MM.1S (cell line): Measurements from ENCODE around the gene SMOC2.

Experiments
- DNase-seq: peaks from one replicate; pipeline ENCODE4 v3.0.0-alpha.2; 2015
- H2AFZ ChIP-seq: fragments of 300-600 bp; sonication (generic); 2 replicates; pipeline ENCODE4 v1.6.0; 2016; ENCODE audit warnings: antibody characterized with exemption, low read length
- H3F3A ChIP-seq: fragments of 300-600 bp; sonication (generic); 2 replicates; pipeline ENCODE4 v1.6.1; 2016; ENCODE audit warnings: mild to moderate bottlenecking, antibody characterized with exemption, low read length, moderate library complexity, mixed read lengths; ENCODE audit not compliant: insufficient read depth
- H3K27ac ChIP-seq: fragments of 300-600 bp; sonication (generic); 2 replicates; pipeline ENCODE4 v1.5.1; 2016; ENCODE audit warnings: mild to moderate bottlenecking, low read length
- H3K27me3 ChIP-seq: fragments of 300-600 bp; sonication (generic); replicated peaks from 2 replicates; pipeline ENCODE4 v1.6.0; 2016; ENCODE audit warnings: low read length; ENCODE audit not compliant: insufficient read depth
- H3K36me3 ChIP-seq: fragments of 300-600 bp; sonication (generic); replicated peaks from 2 replicates; pipeline ENCODE4 v1.6.1; 2016; ENCODE audit warnings: mild to moderate bottlenecking, low read length, mixed read lengths; ENCODE audit not compliant: insufficient read depth
- H3K4me1 ChIP-seq: fragments of 300-600 bp; sonication (generic); 2 replicates; pipeline ENCODE4 v1.6.1; 2016; ENCODE audit warnings: low read length, mixed read lengths
- H3K4me2 ChIP-seq: fragments of 300-600 bp; sonication (generic); 2 replicates; pipeline ENCODE4 v1.6.0; 2016; ENCODE audit warnings: low read depth, low read length
- H3K4me3 ChIP-seq: fragments of 300-600 bp; sonication (generic); 2 replicates; pipeline ENCODE4 v1.5.1; 2016; ENCODE audit warnings: low read length, mixed read lengths
- H3K79me2 ChIP-seq: fragments of 300-600 bp; sonication (generic); 2 replicates; pipeline ENCODE4 v1.6.1; 2016; ENCODE audit warnings: mixed run types, low read length, mixed read lengths
- H3K9ac ChIP-seq: fragments of 300-600 bp; sonication (generic); 2 replicates; pipeline ENCODE4 v1.6.1; 2016; ENCODE audit warnings: low read length, mixed read lengths
- H3K9me2 ChIP-seq: fragments of 300-600 bp; sonication (generic); replicated peaks from 2 replicates; pipeline ENCODE4 v1.6.1; 2016; ENCODE audit warnings: mild to moderate bottlenecking, low read length, mixed read lengths; ENCODE audit not compliant: insufficient read depth
- H3K9me3 ChIP-seq: fragments of 300-600 bp; sonication (generic); replicated peaks from 2 replicates; pipeline ENCODE4 v1.6.1; 2016; ENCODE audit warnings: mild to moderate bottlenecking, low read length, mixed read lengths; ENCODE audit not compliant: insufficient read depth
- H4K20me1 ChIP-seq: fragments of 300-600 bp; sonication (generic); 2 replicates; pipeline ENCODE4 v1.6.1; 2016; ENCODE audit warnings: mild to moderate bottlenecking, low read length, moderate library complexity, mixed read lengths; ENCODE audit not compliant: insufficient read depth
- EZH2 ChIP-seq: fragments of 300-600 bp; sonication (generic); optimal IDR thresholded peaks from 2 replicates; pipeline ENCODE3; 2017; ENCODE audit warnings: low read depth, mild to moderate bottlenecking, antibody characterized with exemption, low read length, mixed read lengths
- EZH2phosphoT487 ChIP-seq: fragments of 300-600 bp; sonication (generic); IDR thresholded peaks from 2 replicates; pipeline ENCODE4 v1.6.1; 2018; ENCODE audit warnings: antibody characterized with exemption, low read length
- TF ChIP-seq, protein P1 (sequence below): fragments of 300-600 bp; sonication (generic); IDR thresholded peaks from 2 replicates; pipeline ENCODE4 v1.5.1; 2016; ENCODE audit warnings: antibody characterized with exemption, low read length, mixed read lengths

SMOC2 gene

DNA sequence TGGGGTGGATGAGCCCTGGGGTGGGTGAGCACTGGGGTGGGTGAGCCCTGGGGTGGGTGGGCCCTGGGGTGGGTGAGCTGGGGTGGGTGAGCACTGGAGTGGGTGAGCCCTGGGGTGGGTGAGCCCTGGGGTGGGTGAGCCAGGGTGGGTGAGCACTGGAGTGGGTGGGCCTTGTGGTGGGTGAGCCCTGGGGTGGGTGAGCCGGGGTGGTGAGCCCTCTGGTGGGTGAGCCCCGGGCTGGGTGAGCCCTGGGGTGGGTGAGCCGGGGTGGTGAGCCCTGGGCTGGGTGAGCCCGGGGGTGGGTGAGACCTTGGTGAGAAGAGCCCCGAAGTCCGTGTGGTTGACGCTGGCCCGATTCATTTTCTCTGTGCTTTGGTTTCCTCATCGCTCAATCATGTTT is 18.6 kb downstream of the SMOC2 start:
- Histone ChIP-seq H3K4me2 (no peak overlapping the region), H3K27ac (no peak overlapping the region), H3K27me3 (no peaks in the 10 kb centered on the region), H3K36me3 (no peaks in the 10 kb centered on the region), H2AFZ (no peak overlapping the region), H3K4me3 (no peak overlapping the region), H3F3A (no peaks in the 10 kb centered on the region), H3K79me2 (no peaks in the 10 kb centered on the region), H4K20me1 (no peaks in the 10 kb centered on the region), H3K9ac (no peak overlapping the region), H3K9me2 (no peaks in the 10 kb centered on the region), H3K4me1 (no peaks in the 10 kb centered on the region), H3K9me3 (no peaks in the 10 kb centered on the region)
- TF ChIP-seq EZH2phosphoT487 (no peak), EZH2 (no peak)
- TF ChIP-seq, protein P1, sequence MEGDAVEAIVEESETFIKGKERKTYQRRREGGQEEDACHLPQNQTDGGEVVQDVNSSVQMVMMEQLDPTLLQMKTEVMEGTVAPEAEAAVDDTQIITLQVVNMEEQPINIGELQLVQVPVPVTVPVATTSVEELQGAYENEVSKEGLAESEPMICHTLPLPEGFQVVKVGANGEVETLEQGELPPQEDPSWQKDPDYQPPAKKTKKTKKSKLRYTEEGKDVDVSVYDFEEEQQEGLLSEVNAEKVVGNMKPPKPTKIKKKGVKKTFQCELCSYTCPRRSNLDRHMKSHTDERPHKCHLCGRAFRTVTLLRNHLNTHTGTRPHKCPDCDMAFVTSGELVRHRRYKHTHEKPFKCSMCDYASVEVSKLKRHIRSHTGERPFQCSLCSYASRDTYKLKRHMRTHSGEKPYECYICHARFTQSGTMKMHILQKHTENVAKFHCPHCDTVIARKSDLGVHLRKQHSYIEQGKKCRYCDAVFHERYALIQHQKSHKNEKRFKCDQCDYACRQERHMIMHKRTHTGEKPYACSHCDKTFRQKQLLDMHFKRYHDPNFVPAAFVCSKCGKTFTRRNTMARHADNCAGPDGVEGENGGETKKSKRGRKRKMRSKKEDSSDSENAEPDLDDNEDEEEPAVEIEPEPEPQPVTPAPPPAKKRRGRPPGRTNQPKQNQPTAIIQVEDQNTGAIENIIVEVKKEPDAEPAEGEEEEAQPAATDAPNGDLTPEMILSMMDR: no peak
- no peak for DNase-seq

DNA sequence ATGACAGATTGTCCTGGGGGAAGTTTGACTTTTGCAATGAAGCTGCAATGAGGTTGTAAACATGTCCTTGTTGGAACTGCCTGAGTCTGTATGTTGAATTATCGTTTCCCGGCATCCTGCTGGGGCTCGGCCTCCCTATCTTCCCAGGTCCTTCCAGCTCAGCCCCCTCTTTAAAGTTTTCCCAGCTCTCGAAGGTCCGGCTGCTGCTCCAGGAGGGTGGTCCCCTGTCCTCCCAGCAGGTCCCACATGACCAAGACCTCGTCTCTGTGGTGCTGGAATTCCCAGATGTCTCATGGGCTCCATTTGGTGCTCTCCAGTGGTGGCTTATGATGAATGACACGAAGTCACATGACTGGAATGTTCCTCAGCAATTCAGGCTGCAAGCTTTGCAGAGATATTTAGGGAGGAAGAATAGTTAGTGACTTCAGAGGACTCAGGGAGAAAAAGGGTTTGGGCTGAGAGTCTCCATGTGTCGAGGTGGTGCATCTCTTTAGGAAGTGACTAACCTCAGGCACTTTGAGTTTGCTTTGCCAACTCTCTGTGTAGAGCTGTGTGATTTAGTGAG is 21.4 kb downstream of the SMOC2 start:
- H3K36me3 ChIP-seq: no peaks in the 10 kb centered on the region
- H4K20me1 ChIP-seq: no peaks in the 10 kb centered on the region
- no peak overlapping the region for H3K4me3 ChIP-seq
- no peak overlapping the region for H2AFZ ChIP-seq
- no peaks in the 10 kb centered on the region for H3K9me2 ChIP-seq
- no peaks in the 10 kb centered on the region for H3K4me1 ChIP-seq
- H3K27ac ChIP-seq: no peak overlapping the region
- no peaks in the 10 kb centered on the region for H3F3A ChIP-seq
- no peaks in the 10 kb centered on the region for H3K79me2 ChIP-seq
- TF ChIP-seq EZH2 (no peak), EZH2phosphoT487 (no peak)
- TF ChIP-seq, protein P1: no peak
- no peak overlapping the region for H3K9ac ChIP-seq
- no peak for DNase-seq
- no peaks in the 10 kb centered on the region for H3K27me3 ChIP-seq
- no peaks in the 10 kb centered on the region for H3K9me3 ChIP-seq
- H3K4me2 ChIP-seq: no peak overlapping the region

DNA sequence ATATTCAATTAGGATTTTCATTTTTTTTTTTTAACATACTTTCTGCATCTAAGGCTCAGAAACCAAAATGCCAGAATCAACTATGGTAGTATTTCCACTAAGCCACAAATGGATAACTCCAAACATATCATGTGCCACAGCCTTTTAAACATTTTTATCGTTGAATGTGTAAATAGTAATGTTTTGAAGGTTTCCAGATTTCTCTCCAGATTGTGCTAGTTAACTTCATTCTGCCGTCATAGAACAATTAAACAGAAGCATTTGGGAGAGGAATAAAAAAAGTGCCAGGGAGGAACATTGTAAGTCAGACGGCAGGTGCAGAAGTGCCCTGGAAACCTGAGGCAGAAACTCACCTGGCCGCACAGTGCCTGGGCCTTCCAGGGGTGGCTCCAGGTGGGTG is 23.6 kb downstream of the SMOC2 start:
- no peak overlapping the region for H2AFZ ChIP-seq
- no peak overlapping the region for H3K4me3 ChIP-seq
- no peaks in the 10 kb centered on the region for H3K27me3 ChIP-seq

More for the DNA sequence above, 23.6 kb downstream of the SMOC2 start:
- DNase-seq: no peak
- H4K20me1 ChIP-seq: no peaks in the 10 kb centered on the region
- H3K27ac ChIP-seq: no peak overlapping the region
- TF ChIP-seq EZH2 (no peak), EZH2phosphoT487 (no peak)
- TF ChIP-seq, protein P1: no peak
- H3K9me3 ChIP-seq: no peaks in the 10 kb centered on the region
- H3K4me1 ChIP-seq: no peaks in the 10 kb centered on the region
- no peaks in the 10 kb centered on the region for H3K9me2 ChIP-seq
- no peak overlapping the region for H3K4me2 ChIP-seq
- no peaks in the 10 kb centered on the region for H3K79me2 ChIP-seq
- H3F3A ChIP-seq: no peaks in the 10 kb centered on the region
- H3K36me3 ChIP-seq: no peaks in the 10 kb centered on the region
- no peak overlapping the region for H3K9ac ChIP-seq
